HG03108 (cell line): ENCODE measurements around the gene CLPX.
"Not testable (repeated sequence)": the region's sequence is repeated elsewhere in the genome, so short reads cannot be mapped to it uniquely, and the experiment has no call there.

ENCODE experiments used
- ATAC-seq: cut with Tn5 transposase; IDR thresholded peaks from one replicate; pipeline ENCODE4 v1.9.1; 2021; ENCODE audit warnings: moderate library complexity; ENCODE audit not compliant: unreplicated experiment

CLPX gene

GRCh38 chr15:65184868-65185717, at the start of gene CLPX:
CLPX (minus strand) TSS chr15:65185342; CDS start chr15:65185153, 189 bp downstream.
- ATAC-seq: peak; percentile 66

- no peak for ATAC-seq
These were observed 48.6 kb upstream of the CLPX start for GRCh38 chr15:65233696-65234095.

GRCh38 chr15:65232520-65232919, 47.4 kb upstream of the CLPX start:
- no peak for ATAC-seq

GRCh38 chr15:65231306-65231705, 46.2 kb upstream of the CLPX start:
- no peak for ATAC-seq

GRCh38 chr15:65226901-65227300, 41.8 kb upstream of the CLPX start:
- ATAC-seq: not testable (repeated sequence)

GRCh38 chr15:65226221-65226620, 41.1 kb upstream of the CLPX start:
- ATAC-seq: no peak

GRCh38 chr15:65223996-65224395, 38.9 kb upstream of the CLPX start:
- no peak for ATAC-seq

GRCh38 chr15:65222891-65223290, 37.7 kb upstream of the CLPX start:
- ATAC-seq: no peak

- ATAC-seq: no peak
These were observed 36.6 kb upstream of the CLPX start for GRCh38 chr15:65221697-65222096.

- ATAC-seq: no peak
These were observed 34.0 kb upstream of the CLPX start for GRCh38 chr15:65219137-65219536.

GRCh38 chr15:65217526-65218482, 32.7 kb upstream of the CLPX start:
- ATAC-seq: no peak

GRCh38 chr15:65215496-65215895, 30.4 kb upstream of the CLPX start:
- ATAC-seq: no peak

- ATAC-seq: no peak
These were observed 28.9 kb upstream of the CLPX start for GRCh38 chr15:65214010-65214409.

- ATAC-seq: no peak
These were observed 28.1 kb upstream of the CLPX start for GRCh38 chr15:65213241-65213640.

GRCh38 chr15:65212097-65212496, 27.0 kb upstream of the CLPX start:
- no peak for ATAC-seq

GRCh38 chr15:65211482-65211982, 26.4 kb upstream of the CLPX start:
- no peak for ATAC-seq

- no peak for ATAC-seq
These were observed 25.8 kb upstream of the CLPX start, which contains the start of gene CILP for GRCh38 chr15:65210770-65211481. CILP (minus strand) TSS chr15:65211473; CDS start chr15:65209755, 1,718 bp downstream.

GRCh38 chr15:65209701-65210643, 24.8 kb upstream of the CLPX start:
- no peak for ATAC-seq

GRCh38 chr15:65208647-65209046, 23.5 kb upstream of the CLPX start:
- ATAC-seq: no peak
